Astrocyte (in vitro differentiated cells and primary cell): Measurements from ENCODE around the gene TRAPPC14. TPM values are rescaled to one million over a fixed set of nuclear protein-coding genes. Genes with fewer than 3 reads are reported as not detected.

ENCODE experiments used
- DNase-seq: peaks from one replicate; pipeline ENCODE4 v3.0.0-alpha.2; 2010; ENCODE audit warnings: low read depth
- FAIRE-seq: peaks from 2 replicates; lab custom pipeline; 2011; peaks lifted over from hg19 to GRCh38; lab: Jason Lieb, UNC
- H2AFZ ChIP-seq: 2 replicates; pipeline ENCODE4 v1.6.0; 2012; ENCODE audit warnings: low read depth, low read length, inconsistent platforms
- H3K27ac ChIP-seq: 2 replicates; pipeline ENCODE4 v1.5.1; 2011; ENCODE audit warnings: low read depth, low read length, inconsistent platforms
- H3K27me3 ChIP-seq: 2 replicates; pipeline ENCODE4 v1.6.0; 2011; ENCODE audit warnings: low read length, inconsistent platforms; ENCODE audit not compliant: insufficient read depth
- H3K36me3 ChIP-seq: 2 replicates; pipeline ENCODE4 v1.5.1; 2011; ENCODE audit warnings: low read length, inconsistent platforms; ENCODE audit not compliant: insufficient read depth
- H3K4me1 ChIP-seq: 2 replicates; pipeline ENCODE4 v1.5.1; 2011; ENCODE audit warnings: low read length, inconsistent platforms; ENCODE audit not compliant: insufficient read depth
- H3K4me2 ChIP-seq: 2 replicates; pipeline ENCODE4 v1.6.0; 2012; ENCODE audit warnings: low read length, inconsistent platforms
- H3K4me3 ChIP-seq: 2 replicates; pipeline ENCODE4 v1.5.1; 2011; ENCODE audit warnings: low read depth, mild to moderate bottlenecking, low read length, inconsistent platforms; ENCODE audit not compliant: insufficient read depth
- H3K79me2 ChIP-seq: 2 replicates; pipeline ENCODE4 v1.6.0; 2012; ENCODE audit warnings: mild to moderate bottlenecking, low read length, inconsistent platforms; ENCODE audit not compliant: insufficient read depth
- H3K9ac ChIP-seq: 2 replicates; pipeline ENCODE4 v1.6.0; 2012; ENCODE audit warnings: mild to moderate bottlenecking, low read length, inconsistent platforms
- H3K9me3 ChIP-seq: 2 replicates; pipeline ENCODE4 v1.5.1; 2012; ENCODE audit warnings: low read depth, mild to moderate bottlenecking, low read length, inconsistent platforms; ENCODE audit not compliant: insufficient read depth
- H4K20me1 ChIP-seq: 2 replicates; pipeline ENCODE4 v1.6.0; 2012; ENCODE audit warnings: low read length, inconsistent platforms; ENCODE audit not compliant: insufficient read depth
- H3K27ac Mint-ChIP-seq: one replicate; pipeline ENCODE4 v1.8.0; 2021; ENCODE audit warnings: mild to moderate bottlenecking, mixed read lengths; ENCODE audit not compliant: unreplicated experiment
- H3K27me3 Mint-ChIP-seq: one replicate; pipeline ENCODE4 v1.8.0; 2021; ENCODE audit warnings: low read depth, mixed read lengths; ENCODE audit not compliant: unreplicated experiment
- H3K36me3 Mint-ChIP-seq: one replicate; pipeline ENCODE4 v1.8.0; 2021; ENCODE audit warnings: low read depth, mixed read lengths; ENCODE audit not compliant: unreplicated experiment
- H3K4me1 Mint-ChIP-seq: one replicate; pipeline ENCODE4 v1.8.0; 2021; ENCODE audit warnings: low read depth, mixed read lengths; ENCODE audit not compliant: unreplicated experiment
- H3K4me3 Mint-ChIP-seq: one replicate; pipeline ENCODE4 v1.8.0; 2021; ENCODE audit warnings: mild to moderate bottlenecking, moderate library complexity, mixed read lengths; ENCODE audit not compliant: unreplicated experiment
- H3K9me3 Mint-ChIP-seq: one replicate; pipeline ENCODE4 v1.8.0; 2021; ENCODE audit warnings: mild to moderate bottlenecking, mixed read lengths; ENCODE audit not compliant: unreplicated experiment
- CTCF ChIP-seq: IDR thresholded peaks from 2 replicates; pipeline ENCODE4 v1.5.1; 2011; ENCODE audit warnings: low read depth, mild to moderate bottlenecking, inconsistent platforms, low read length, moderate library complexity; ENCODE audit not compliant: insufficient read depth
- EZH2 ChIP-seq: IDR thresholded peaks from 2 replicates; pipeline ENCODE4 v1.6.1; 2012; ENCODE audit warnings: mild to moderate bottlenecking, low read length, inconsistent platforms; ENCODE audit not compliant: insufficient read depth
- total RNA-seq: library from RNA; stranded (reverse); gene quantifications from 2 replicates; pipeline ENCODE4 v1.2.1, GENCODE V29; 2021

Gene TRAPPC14
- total RNA-seq, 1 donor from 2014 or later, result 18.7 TPM

- H3K4me1 Mint-ChIP-seq, result peaks cover 6% of the 10 kb centered on the region
- peaks cover 2% of the 10 kb centered on the region for H3K36me3 ChIP-seq
- H3K4me3 Mint-ChIP-seq, result peak overlapping the region; percentile 34
- no peak overlapping the region for H3K27ac ChIP-seq
- H3K9ac ChIP-seq, result no peak overlapping the region
- H3K27me3 Mint-ChIP-seq, result peaks cover 4% of the 10 kb centered on the region
- H4K20me1 ChIP-seq, result no peaks in the 10 kb centered on the region
- H3K27ac Mint-ChIP-seq, result no peak overlapping the region
- H3K4me3 ChIP-seq, result no peak overlapping the region
- H3K36me3 Mint-ChIP-seq, result peaks cover 6% of the 10 kb centered on the region
- H3K9me3 Mint-ChIP-seq, result no peaks in the 10 kb centered on the region
- H2AFZ ChIP-seq, result no peak overlapping the region
- no peak overlapping the region for H3K4me2 ChIP-seq
- TF ChIP-seq CTCF, result no peak
- TF ChIP-seq EZH2, result no peak
- H3K9me3 ChIP-seq, result no peaks in the 10 kb centered on the region
- no peak for DNase-seq
- peaks cover 26% of the 10 kb centered on the region for H3K4me1 ChIP-seq
- no peaks in the 10 kb centered on the region for H3K27me3 ChIP-seq
- FAIRE-seq, result no peak
- H3K79me2 ChIP-seq, result peaks cover 14% of the 10 kb centered on the region
Observed at GRCh38 chr7:100124301-100125230, 34.0 kb downstream of the TRAPPC14 start.

- FAIRE-seq (no peak), DNase-seq (no peak)
- Mint-ChIP-seq H3K4me3 (no peak overlapping the region), H3K27ac (no peak overlapping the region), H3K4me1 (peaks cover 6% of the 10 kb centered on the region), H3K27me3 (no peaks in the 10 kb centered on the region), H3K9me3 (peaks cover 2% of the 10 kb centered on the region), H3K36me3 (peaks cover 8% of the 10 kb centered on the region)
- no peaks in the 10 kb centered on the region for H3K27me3 ChIP-seq
- H3K79me2 ChIP-seq, result peaks cover 25% of the 10 kb centered on the region
- H3K9me3 ChIP-seq, result no peaks in the 10 kb centered on the region
- peaks cover 21% of the 10 kb centered on the region for H3K4me1 ChIP-seq
- no peak overlapping the region for H3K4me3 ChIP-seq
- peaks cover 2% of the 10 kb centered on the region for H3K36me3 ChIP-seq
- H2AFZ ChIP-seq, result no peak overlapping the region
- no peak overlapping the region for H3K9ac ChIP-seq
- no peaks in the 10 kb centered on the region for H4K20me1 ChIP-seq
- H3K27ac ChIP-seq, result no peak overlapping the region
- H3K4me2 ChIP-seq, result no peak overlapping the region
- TF ChIP-seq EZH2 (no peak), CTCF (no peak)
Observed at GRCh38 chr7:100122568-100122967, 36.0 kb downstream of the TRAPPC14 start.

- H3K36me3 Mint-ChIP-seq, result peaks cover 8% of the 10 kb centered on the region
- no peak overlapping the region for H3K4me3 Mint-ChIP-seq
- FAIRE-seq (no peak), DNase-seq (no peak)
- H4K20me1 ChIP-seq, result no peaks in the 10 kb centered on the region
- H3K4me3 ChIP-seq, result no peak overlapping the region
- no peaks in the 10 kb centered on the region for H3K27me3 ChIP-seq
- no peak overlapping the region for H2AFZ ChIP-seq
- H3K9ac ChIP-seq, result no peak overlapping the region
- H3K27ac Mint-ChIP-seq, result no peak overlapping the region
- H3K27me3 Mint-ChIP-seq, result no peaks in the 10 kb centered on the region
- H3K27ac ChIP-seq, result no peak overlapping the region
- H3K9me3 ChIP-seq, result no peaks in the 10 kb centered on the region
- no peak overlapping the region for H3K4me2 ChIP-seq
- H3K36me3 ChIP-seq, result peaks cover 2% of the 10 kb centered on the region
- peaks cover 20% of the 10 kb centered on the region for H3K4me1 ChIP-seq
- peaks cover 25% of the 10 kb centered on the region for H3K79me2 ChIP-seq
- TF ChIP-seq EZH2 (no peak), CTCF (no peak)
- H3K4me1 Mint-ChIP-seq, result peaks cover 6% of the 10 kb centered on the region
- H3K9me3 Mint-ChIP-seq, result peaks cover 2% of the 10 kb centered on the region
Observed at GRCh38 chr7:100122067-100122466, 36.5 kb downstream of the TRAPPC14 start.
